DOHH2 (cell line): ENCODE data around the gene SPON2.

ENCODE experiments used
- CTCF ChIP-seq: fragments of 200-600 bp; sonication (generic); IDR thresholded peaks from one replicate; pipeline ENCODE4 v1.5.1; 2014; ENCODE audit warnings: antibody characterized with exemption, mild to moderate bottlenecking, low read depth, low read length; ENCODE audit not compliant: poor library complexity, severe bottlenecking
- EZH2phosphoT487 ChIP-seq: fragments of 200-600 bp; sonication (generic); IDR thresholded peaks from 2 replicates; pipeline ENCODE4 v1.6.1; 2017; ENCODE audit warnings: borderline replicate concordance, mild to moderate bottlenecking, antibody characterized with exemption, low read length, moderate library complexity, mixed read lengths

GRCh38 chr4:1200425-1201035 is 28.1 kb upstream of the SPON2 start:
- TF ChIP-seq CTCF: no peak
- TF ChIP-seq EZH2phosphoT487: no peak
